A673 (cell line): ENCODE results near the gene VEGFC. TPM values are rescaled to one million over a fixed set of nuclear protein-coding genes. Genes with fewer than 3 reads are reported as not detected.

ENCODE experiments used
- BruUV-seq: library from RNA; stranded (reverse); fragments of 400-500 nt; replicated peaks from 2 replicates; lab custom pipeline; 2021; lab: Mats Ljungman, UMichigan
- CTCF ChIA-PET: fragments of 300-600 bp; sonication (Branson Sonifier 250); formaldehyde crosslinking; loops from one replicate; lab custom pipeline; 2022; ENCODE audit warnings: antibody characterized with exemption; lab: Charles Lee
- POLR2A ChIA-PET: fragments of 300-600 bp; sonication (Branson Sonifier 250); formaldehyde crosslinking; loops from one replicate; lab custom pipeline; 2022; ENCODE audit warnings: antibody characterized with exemption; ENCODE audit not compliant: low non-redundant PET; lab: Charles Lee
- DNase-seq: peaks from one replicate; pipeline ENCODE4 v3.0.0-alpha.2; 2015; ENCODE audit warnings: low spot score
- H3K27ac ChIP-seq: fragments of 200-600 bp; sonication (generic); 2 replicates; pipeline ENCODE4 v1.5.1; 2016; ENCODE audit warnings: mixed run types, low read depth, mild to moderate bottlenecking, mixed read lengths, antibody characterized with exemption, low read length; ENCODE audit not compliant: poor library complexity, severe bottlenecking
- H3K27me3 ChIP-seq: fragments of 200-600 bp; sonication (generic); replicated peaks from 2 replicates; pipeline ENCODE4 v1.6.1; 2017; ENCODE audit warnings: mixed run types, low read depth, mild to moderate bottlenecking, mixed read lengths, antibody characterized with exemption, low read length; ENCODE audit not compliant: insufficient read depth, poor library complexity
- H3K36me3 ChIP-seq: fragments of 200-600 bp; sonication (generic); 2 replicates; pipeline ENCODE4 v1.6.1; 2016; ENCODE audit warnings: mixed run types, mild to moderate bottlenecking, mixed read lengths, antibody characterized with exemption, low read length; ENCODE audit not compliant: insufficient read depth, poor library complexity, severe bottlenecking
- H3K4me1 ChIP-seq: fragments of 200-600 bp; sonication (generic); 2 replicates; pipeline ENCODE4 v1.6.1; 2017; ENCODE audit warnings: mixed run types, mild to moderate bottlenecking, mixed read lengths, antibody characterized with exemption, low read length; ENCODE audit not compliant: insufficient read depth, poor library complexity, severe bottlenecking
- H3K4me3 ChIP-seq: fragments of 200-600 bp; sonication (generic); 2 replicates; pipeline ENCODE4 v1.5.1; 2016; ENCODE audit warnings: low read depth, mixed run types, mild to moderate bottlenecking, mixed read lengths, low read length; ENCODE audit not compliant: poor library complexity, severe bottlenecking
- H3K9me3 ChIP-seq: fragments of 200-600 bp; sonication (generic); 2 replicates; pipeline ENCODE4 v1.6.1; 2016; ENCODE audit warnings: mixed run types, low read depth, mild to moderate bottlenecking, mixed read lengths, antibody characterized with exemption, low read length; ENCODE audit not compliant: poor library complexity, severe bottlenecking
- CTCF ChIP-seq: fragments of 300-800, 200-600 bp; sonication (generic); conservative IDR thresholded peaks from 2 replicates; pipeline ENCODE4 v1.5.1; 2017; ENCODE audit warnings: low read depth, mild to moderate bottlenecking, antibody characterized with exemption, low read length, moderate library complexity, mixed read lengths
- EZH2 ChIP-seq: fragments of 200-600 bp; sonication (generic); IDR thresholded peaks from 2 replicates; pipeline ENCODE4 v1.6.1; 2017; ENCODE audit warnings: borderline replicate concordance, low read depth, mild to moderate bottlenecking, mixed read lengths, antibody characterized with exemption, low read length; ENCODE audit not compliant: poor library complexity, severe bottlenecking
- intact Hi-C: fragments of 100-400 bp; cut with micrococcal nuclease; formaldehyde crosslinking; loops from one replicate; pipeline ENCODE4 v1.10.0; 2022; ENCODE audit not compliant: unreplicated experiment
- total RNA-seq: library from RNA; stranded (reverse); gene quantifications from 2 replicates; pipeline ENCODE4 v1.2.3, GENCODE V29; 2021

Gene VEGFC
- total RNA-seq, 1 experiment from 2014 or later: not detected

GRCh38 chr4:176810481-176811249 lies 17.9 kb upstream of the VEGFC start:
- Histone ChIP-seq H3K9me3 (no peaks in the 10 kb centered on the region), H3K36me3 (no peaks in the 10 kb centered on the region), H3K27ac (no peak overlapping the region), H3K4me1 (no peaks in the 10 kb centered on the region), H3K27me3 (peaks cover 11% of the 10 kb centered on the region), H3K4me3 (no peak overlapping the region)
- ChIA-PET CTCF (no interaction called here), POLR2A (no interaction called here)
- intact Hi-C loops: no loop called here
- TF ChIP-seq CTCF (no peak), EZH2 (no peak)
- no TSS peak for BruUV-seq
- no peak for DNase-seq

DNA sequence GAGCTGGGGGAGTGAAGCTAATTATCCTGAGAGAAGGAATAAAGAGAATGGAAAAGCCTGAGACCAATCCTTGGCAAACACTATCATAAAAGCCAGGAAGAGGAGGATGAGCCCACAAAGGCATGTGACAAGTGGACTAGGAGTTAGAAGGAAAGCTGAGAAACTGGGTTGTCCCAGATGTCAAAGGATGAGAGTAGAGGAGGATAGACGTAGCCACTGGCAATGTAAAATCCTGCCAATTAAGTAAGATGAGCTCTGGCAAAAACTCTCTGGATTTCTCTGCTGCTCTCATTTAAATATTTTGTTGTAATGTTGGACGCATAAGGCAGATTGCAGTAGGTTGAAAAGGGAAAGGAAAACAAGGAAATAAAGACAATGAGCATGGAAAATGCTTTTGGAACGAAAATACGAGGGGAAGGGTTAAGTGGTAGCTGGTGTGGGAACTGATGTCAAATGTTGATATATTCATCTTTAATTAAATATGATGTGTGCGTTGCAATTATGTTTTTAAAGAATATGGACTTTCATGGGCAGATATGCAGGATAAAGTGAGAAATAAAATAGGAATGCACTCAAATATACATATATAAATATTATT lies 14.2 kb upstream of the VEGFC start:
- H3K27me3 ChIP-seq: peaks cover 19% of the 10 kb centered on the region
- ChIA-PET POLR2A (no interaction called here), CTCF (no interaction called here)
- DNase-seq: no peak
- TF ChIP-seq EZH2: no peak
- no peak for TF ChIP-seq CTCF
- H3K9me3 ChIP-seq: no peaks in the 10 kb centered on the region
- H3K4me1 ChIP-seq: no peaks in the 10 kb centered on the region
- BruUV-seq: no TSS peak
- no peak overlapping the region for H3K27ac ChIP-seq
- intact Hi-C loops: no loop called here
- no peak overlapping the region for H3K4me3 ChIP-seq
- H3K36me3 ChIP-seq: no peaks in the 10 kb centered on the region

DNA sequence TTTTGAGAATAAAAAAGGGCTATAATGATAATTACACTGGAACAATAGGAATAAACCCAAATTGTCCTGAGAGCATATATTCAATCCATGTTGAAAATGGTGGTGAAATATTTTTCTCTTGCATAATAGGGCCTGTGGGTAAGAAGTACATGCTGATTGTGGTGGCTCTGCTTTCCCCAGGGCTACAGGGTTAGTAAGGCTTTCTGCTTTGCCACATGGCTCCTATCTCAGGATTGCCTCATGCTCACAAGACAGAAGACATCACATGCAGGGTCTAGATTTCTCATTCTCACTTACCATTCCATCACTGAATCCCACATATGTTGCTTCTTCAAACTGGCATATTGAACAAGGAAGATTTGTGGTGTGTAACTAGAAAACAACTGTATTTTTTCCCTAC lies 12.4 kb upstream of the VEGFC start:
- ChIA-PET POLR2A (no interaction called here), CTCF (no interaction called here)
- Histone ChIP-seq H3K9me3 (no peaks in the 10 kb centered on the region), H3K4me3 (no peak overlapping the region), H3K4me1 (no peaks in the 10 kb centered on the region), H3K36me3 (no peaks in the 10 kb centered on the region), H3K27me3 (peaks cover 12% of the 10 kb centered on the region), H3K27ac (no peak overlapping the region)
- intact Hi-C loops: no loop called here
- TF ChIP-seq EZH2 (no peak), CTCF (no peak)
- DNase-seq: no peak
- no TSS peak for BruUV-seq
